GM21619 (cell line): ENCODE measurements around the gene VCX2.
"Not testable (repeated sequence)": the region's sequence is repeated elsewhere in the genome, so short reads cannot be mapped to it uniquely, and the experiment has no call there.

Experiments
- ATAC-seq: cut with Tn5 transposase; IDR thresholded peaks from one replicate; pipeline ENCODE4 v1.9.1; 2021; ENCODE audit not compliant: unreplicated experiment

Gene VCX2

GRCh38 chrX:8122538-8122937 is 48.5 kb downstream of the VCX2 start:
- ATAC-seq: no peak

DNA sequence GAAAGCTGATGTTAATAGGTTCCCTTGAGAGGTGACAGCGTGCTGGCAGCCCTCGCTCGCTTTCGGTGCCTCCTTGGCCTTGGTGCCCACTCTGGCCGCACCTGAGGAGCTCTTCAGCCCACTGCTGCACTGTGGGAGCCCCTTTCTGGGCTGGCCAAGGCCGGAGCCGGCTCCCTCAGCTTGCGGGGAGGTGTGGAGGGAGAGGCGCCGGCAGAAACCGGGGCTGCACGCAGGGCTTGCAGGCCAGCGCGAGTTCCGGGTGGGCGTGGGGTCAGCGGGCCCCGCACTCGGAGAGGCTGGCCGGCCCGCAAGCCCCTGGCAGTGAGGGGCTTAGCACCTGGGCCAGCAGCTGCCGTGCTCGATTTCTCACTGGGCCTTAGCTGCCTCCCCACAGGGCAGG is 49.7 kb downstream of the VCX2 start:
- not testable (repeated sequence) for ATAC-seq
